NCI-H1436 treated with DMSO at 0.1 percent for 48 hours (cell line): ENCODE results near the gene ERICH6.

Experiments used
- DNase-seq: peaks from one replicate; lab custom pipeline; 2025; lab: John Stamatoyannopoulos, UW

The ERICH6 gene

DNA sequence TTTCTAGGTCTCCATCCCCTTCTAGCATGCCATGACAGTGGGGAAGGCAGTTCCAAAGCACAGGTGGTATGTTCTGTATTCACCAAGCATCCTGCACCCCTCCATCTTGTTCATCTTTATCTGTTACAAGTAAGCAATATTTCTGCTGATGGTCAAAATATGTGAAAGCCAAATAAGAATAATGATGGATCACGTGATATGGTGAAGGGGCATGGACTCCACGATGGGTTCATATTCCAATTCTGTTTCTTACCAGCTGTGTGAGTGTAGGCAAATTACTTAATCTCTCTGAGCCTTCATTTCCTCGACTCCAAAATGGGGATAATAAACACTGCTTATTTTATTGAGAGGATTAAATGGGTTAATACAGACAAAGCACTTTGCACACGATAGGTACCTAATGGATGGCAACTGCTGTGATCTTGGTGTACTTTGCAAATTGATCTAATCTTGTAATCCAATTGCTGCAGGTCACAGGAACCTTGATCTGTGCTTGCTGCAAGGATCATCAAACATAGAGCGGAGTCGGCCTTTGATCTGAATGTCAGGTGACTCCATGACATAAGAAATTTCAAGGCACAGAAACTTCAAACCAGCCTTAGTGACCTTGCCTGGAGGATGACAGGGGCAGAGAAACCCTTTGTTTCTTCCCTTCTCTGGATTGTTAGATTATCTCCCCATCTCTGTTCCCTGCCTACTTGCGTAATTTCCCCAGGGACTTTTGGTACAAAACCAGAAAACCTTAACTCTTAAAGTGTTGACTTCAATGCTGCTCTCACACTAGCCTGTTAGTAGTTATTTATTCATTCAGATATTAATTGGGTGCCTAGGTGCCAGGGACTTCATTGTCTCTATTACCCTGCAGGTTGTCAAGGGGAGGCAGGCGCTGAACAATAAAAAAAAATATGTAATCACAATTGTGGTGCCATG, 33.4 kb upstream of the ERICH6 start:
- DNase-seq: no peak

- no peak for DNase-seq
Measured at GRCh38 chr3:150736316-150736719, 32.6 kb upstream of the ERICH6 start.

DNA sequence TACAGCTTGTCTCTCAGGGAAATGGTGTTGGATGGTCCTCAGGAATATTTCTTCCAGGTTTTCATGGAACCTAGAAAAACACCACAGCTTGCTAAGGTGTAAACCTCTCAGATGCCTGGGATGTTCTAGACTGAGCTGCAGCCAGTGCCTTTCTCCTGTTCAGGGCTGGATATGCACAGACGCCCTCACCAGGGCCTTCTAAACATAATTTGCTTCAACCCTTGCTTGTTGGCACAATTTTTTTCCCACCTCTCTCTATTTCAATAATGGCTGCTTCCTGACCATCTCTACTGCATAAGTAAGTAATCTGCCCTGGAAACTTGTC, 31.0 kb upstream of the ERICH6 start:
- DNase-seq: no peak

DNA sequence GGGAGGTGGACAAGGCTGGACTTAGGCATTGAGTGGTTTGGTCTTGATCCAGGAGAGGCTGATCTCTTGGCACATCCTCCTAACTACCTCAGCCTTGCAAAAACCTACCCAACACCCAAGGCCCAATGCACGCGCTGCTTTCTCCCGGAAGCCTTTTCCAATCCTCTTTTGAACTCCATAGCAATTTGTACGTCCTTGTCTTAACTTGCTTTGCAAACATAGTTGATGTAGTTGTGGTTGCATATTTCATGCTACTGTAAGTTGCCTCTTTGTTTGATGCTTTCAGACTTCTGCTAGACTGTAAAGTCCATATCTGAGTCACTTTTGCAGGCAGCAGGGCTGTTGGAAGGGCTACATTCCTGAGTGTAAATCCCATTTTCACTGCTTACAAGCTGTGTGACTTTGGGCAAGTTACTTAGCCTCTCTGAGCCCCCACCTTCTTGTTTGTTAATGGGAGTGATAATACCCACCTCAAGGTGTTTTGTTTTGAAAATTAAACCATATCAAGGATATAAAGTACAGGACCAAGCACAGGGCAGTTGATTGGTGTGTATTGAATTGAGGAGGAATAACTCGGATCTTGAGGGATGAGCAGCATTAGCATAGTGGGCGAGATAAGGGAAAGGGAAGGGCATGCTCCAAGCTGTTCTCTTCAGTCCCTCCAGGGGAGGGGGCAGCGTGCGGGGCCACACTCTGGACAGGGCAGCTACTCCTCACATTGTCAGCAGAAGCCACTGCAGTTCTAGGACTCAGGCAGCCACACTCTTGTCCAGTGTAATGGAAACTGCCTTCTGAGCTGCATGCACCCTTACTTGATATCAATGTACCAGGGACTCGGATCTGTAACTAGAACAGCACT, 30.4 kb upstream of the ERICH6 start:
- no peak for DNase-seq

- no peak for DNase-seq
Measured at GRCh38 chr3:150733373-150733935, 29.7 kb upstream of the ERICH6 start.

DNA sequence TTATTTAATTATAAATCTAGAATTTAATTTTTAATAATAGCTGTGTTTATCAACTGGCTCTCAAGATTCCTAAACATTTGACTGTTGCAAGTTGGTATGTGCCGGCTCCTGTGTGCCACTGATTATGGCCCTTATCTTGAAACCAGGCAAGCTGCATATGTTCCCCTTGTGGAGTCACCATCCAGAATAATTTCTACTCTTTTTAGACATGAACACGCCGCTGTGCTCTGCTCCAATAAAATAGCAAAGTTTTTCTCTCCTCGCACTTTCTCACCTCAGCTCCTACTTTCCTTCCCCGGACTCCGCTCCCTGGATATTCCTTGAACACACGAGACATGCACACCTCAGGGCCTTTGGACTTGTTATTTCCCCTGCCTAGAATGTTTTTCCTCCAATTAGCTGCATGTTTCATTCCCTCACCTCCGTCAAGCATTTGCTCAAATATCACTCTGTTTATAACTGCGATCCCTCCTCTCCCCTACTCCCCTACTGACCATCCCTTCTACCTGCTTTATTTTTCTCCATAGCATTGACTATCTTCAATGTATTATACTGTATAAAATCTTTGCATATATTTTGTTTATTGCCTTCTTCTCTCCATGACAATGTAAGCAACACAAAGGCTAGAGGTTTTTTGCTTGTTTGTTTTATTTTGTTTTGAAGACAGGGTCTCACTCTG, 26.1 kb upstream of the ERICH6 start:
- no peak for DNase-seq

- no peak for DNase-seq
Measured at GRCh38 chr3:150727653-150728502, 24.2 kb upstream of the ERICH6 start.

DNA sequence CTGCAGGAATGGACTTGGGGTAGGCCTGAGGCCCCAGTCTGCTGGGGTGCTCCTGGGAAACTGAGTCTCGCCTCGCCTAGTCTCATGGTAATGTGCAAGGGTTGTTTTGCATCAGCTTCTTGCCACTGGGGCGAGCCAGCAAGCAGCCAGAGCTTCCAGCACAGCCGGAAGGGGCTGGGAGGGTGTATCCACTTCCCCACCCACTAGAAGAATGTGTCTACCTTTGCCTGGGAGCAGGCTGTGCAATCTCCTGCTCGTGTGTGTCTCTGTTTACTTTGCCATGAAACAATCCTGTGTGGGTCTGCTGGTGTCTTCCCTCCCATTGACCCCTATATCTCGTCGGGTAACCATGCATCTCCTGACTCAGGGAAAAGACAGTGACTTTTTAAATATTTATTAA, 21.8 kb upstream of the ERICH6 start:
- no peak for DNase-seq

DNA sequence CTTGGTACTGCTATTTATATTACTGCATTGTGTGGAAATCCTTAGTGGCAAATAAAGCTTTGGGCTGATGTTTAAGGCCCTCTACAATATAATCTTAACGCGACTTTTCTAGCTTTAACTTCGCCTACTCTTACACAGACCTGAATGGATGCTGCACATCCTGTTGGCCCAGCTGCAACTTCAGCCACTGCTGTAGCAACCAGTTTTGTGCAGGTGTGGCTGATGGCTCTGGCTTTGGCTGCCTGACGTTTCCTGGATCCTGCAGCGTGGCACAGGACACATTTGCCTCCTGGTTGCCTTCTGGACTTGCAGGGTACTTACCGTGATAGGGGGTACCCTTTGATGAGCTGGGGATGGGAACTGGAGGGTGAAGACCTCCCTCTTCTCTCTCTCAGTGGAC, 20.2 kb upstream of the ERICH6 start:
- no peak for DNase-seq

GRCh38 chr3:150722267-150722666, 18.5 kb upstream of the ERICH6 start:
- no peak for DNase-seq

- peak; percentile 45 for DNase-seq
Measured at GRCh38 chr3:150721285-150722130, 17.8 kb upstream of the ERICH6 start.

- DNase-seq: no peak
Measured at GRCh38 chr3:150720444-150720843, 16.7 kb upstream of the ERICH6 start.

DNA sequence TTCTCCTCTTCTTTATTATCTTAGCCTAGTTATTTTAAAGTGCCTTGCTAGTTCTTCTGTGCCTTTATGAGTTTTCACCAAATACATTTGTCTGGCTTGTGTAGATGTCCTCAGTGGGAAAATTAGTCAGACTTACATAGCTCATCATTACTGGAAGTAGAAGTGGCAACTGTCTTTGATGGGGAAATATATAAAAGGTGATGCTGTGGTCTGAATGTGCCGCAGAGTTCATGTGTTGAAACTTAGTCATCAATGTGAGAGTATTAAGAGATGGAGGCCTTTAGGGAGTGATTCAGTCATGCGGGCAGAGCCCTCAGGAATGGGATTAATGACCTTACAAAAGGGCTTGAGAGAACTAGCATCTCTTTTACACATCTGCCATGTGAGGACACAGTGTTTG, 6.4 kb upstream of the ERICH6 start:
- DNase-seq: no peak

- DNase-seq: no peak
Measured at GRCh38 chr3:150703299-150703755, 393 bp downstream of the ERICH6 start.

DNA sequence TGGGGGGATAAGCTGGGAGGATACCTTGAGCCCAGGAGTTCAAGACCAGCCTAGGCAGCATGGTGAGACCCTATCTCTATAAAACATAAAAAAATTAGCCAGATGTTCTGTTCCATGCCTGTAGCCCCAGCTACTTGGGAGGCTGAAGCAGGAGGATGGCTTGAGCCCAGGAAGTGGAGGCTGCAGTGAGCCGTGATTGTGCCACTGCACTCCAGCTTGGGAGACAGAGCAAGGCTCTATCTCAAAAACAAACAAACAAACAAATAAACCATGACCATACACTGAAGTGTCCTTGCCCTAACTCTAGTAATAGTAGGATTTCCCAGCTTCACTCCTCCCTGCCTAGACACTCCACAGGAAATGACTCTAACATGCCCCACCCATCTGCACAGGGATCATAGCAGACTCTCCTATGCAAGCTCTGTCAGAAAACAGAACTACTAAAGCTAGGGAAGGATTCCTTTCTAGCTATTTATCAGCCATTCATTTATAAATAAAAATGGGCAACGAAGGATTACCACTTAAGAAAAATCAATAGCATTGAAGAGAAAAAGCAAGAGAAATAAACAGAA, 4.6 kb downstream of the ERICH6 start:
- no peak for DNase-seq

DNA sequence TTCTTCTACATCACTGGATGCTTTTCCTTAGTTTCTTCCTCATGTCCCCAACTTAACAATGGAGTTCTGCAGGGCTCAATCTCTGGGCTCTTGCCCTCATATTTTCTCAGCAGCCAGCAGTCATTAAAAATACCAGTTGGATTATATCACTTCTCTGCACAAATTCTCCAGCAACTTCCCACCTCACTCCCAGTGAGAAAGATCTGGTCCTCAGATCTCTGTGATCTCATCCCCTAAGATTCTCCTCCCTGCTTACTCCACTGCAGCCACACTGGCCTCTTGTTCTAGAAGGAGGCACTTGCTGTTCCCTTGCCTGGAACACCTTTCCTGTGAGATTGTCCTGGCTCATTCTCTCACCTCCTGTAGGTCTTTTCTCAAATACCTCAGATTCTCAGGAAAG, 6.1 kb downstream of the ERICH6 start:
- DNase-seq: no peak

DNA sequence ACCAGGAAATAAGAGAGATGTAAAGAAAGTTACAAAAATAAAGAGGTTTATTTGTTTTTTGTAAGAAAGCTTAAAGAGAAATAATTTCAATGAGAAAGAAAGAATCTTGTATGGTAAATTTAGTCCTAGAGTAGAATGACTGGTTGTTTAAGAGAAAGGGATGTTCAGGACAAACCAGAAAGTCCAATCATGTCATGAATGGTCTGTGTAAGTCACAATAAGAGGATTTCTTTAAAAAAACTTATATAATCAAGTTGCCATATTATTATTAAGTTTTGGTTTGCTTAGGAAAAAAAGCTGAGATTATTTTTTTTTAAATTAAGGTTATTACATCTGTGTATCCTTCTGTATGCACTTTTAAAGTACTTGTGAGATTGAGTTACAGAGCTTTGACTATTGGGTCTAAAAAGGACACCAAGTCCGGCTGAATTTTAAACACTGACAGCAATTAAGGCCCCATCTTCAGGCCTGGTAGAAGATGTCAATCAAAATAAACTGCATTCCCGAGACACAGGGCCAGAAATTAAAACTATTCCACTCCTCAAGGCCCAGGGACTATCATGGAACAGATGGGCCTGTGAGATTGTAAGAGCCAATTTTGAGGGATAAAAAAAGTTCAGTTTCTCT, 12.2 kb downstream of the ERICH6 start:
- DNase-seq: no peak

DNA sequence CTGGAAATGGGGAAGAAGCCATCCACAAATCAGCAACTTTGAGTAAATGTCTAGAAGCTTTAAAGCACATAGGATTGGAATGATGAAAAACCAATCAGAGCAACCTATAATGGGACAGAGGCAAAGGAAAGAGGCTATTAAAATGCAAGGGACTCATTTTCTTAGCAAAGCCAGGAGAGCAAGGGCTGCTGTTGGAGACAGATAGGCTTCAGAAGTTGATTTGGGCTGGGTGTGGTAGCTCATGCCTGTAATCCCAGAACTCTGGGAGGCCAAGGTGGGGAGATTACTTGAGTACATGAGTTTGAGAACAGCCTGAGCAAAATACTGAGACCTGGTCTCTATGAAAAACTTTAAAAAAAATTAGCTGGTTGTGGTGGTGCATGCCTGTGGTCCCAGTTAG, 16.1 kb downstream of the ERICH6 start:
- no peak for DNase-seq

- no peak for DNase-seq
Measured at GRCh38 chr3:150682824-150683223, 20.9 kb downstream of the ERICH6 start.
